Neuronal stem cell (in vitro differentiated cells): ENCODE data around the gene ST6GALNAC3.

Experiments
- DNase-seq: peaks from one replicate; pipeline ENCODE4 v3.0.0-alpha.2; 2013; ENCODE audit warnings: low spot score
- H2AFZ ChIP-seq: one replicate; pipeline ENCODE4 v1.6.1; 2013; ENCODE audit warnings: mild to moderate bottlenecking, low read length, inconsistent platforms
- H2AK5ac ChIP-seq: 2 replicates; pipeline ENCODE4 v1.6.1; 2013; ENCODE audit warnings: low read depth, mild to moderate bottlenecking, inconsistent platforms, low read length, moderate library complexity, mixed read lengths
- H2BK120ac ChIP-seq: 2 replicates; pipeline ENCODE4 v1.6.1; 2013; ENCODE audit warnings: low read depth, mild to moderate bottlenecking, inconsistent platforms, low read length, moderate library complexity, mixed read lengths
- H2BK12ac ChIP-seq: one replicate; pipeline ENCODE4 v1.6.1; 2013; ENCODE audit warnings: low read length, inconsistent platforms
- H2BK15ac ChIP-seq: 2 replicates; pipeline ENCODE4 v1.6.1; 2013; ENCODE audit warnings: mild to moderate bottlenecking, low read length, inconsistent platforms, mixed read lengths
- H2BK5ac ChIP-seq: one replicate; pipeline ENCODE4 v1.6.1; 2013; ENCODE audit warnings: inconsistent platforms, mild to moderate bottlenecking, low read length, moderate library complexity
- H3K14ac ChIP-seq: one replicate; pipeline ENCODE4 v1.6.1; 2013; ENCODE audit warnings: low read length, inconsistent platforms
- H3K18ac ChIP-seq: 2 replicates; pipeline ENCODE4 v1.6.1; 2013; ENCODE audit warnings: low read length, inconsistent platforms
- H3K23ac ChIP-seq: 2 replicates; pipeline ENCODE4 v1.6.1; 2013; ENCODE audit warnings: low read depth, mild to moderate bottlenecking, mixed read lengths, low read length, inconsistent platforms; ENCODE audit not compliant: poor library complexity
- H3K27ac ChIP-seq: replicated peaks from 3 replicates; pipeline ENCODE4 v1.5.1; 2013; ENCODE audit warnings: low read length, inconsistent platforms
- H3K27me3 ChIP-seq, 3 experiments: 2 replicates each; pipeline ENCODE4 v1.6.1; 2013; ENCODE audit warnings: low read length in 3 of 3, mild to moderate bottlenecking in 2 of 3, inconsistent platforms in 1 of 3, low read depth in 1 of 3, mixed read lengths in 1 of 3, moderate library complexity in 1 of 3; ENCODE audit not compliant: control insufficient read depth in 3 of 3, insufficient read depth in 3 of 3
- H3K36me3 ChIP-seq, 2 donors: replicated peaks in 1 of 2; 2 replicates each; pipeline ENCODE4 v1.6.1; 2013; ENCODE audit warnings: low read length in 2 of 2; ENCODE audit not compliant: control insufficient read depth in 2 of 2, insufficient read depth in 2 of 2
- H3K4ac ChIP-seq: 2 replicates; pipeline ENCODE4 v1.6.1; 2013; ENCODE audit warnings: inconsistent platforms, mild to moderate bottlenecking, low read length, moderate library complexity
- H3K4me1 ChIP-seq, 2 donors: 1 replicate in 1 of 2; 2 replicates in 1 of 2; pipeline ENCODE4 v1.6.1; 2013; ENCODE audit warnings: low read length in 2 of 2, low read depth in 1 of 2; ENCODE audit not compliant: control insufficient read depth in 2 of 2, insufficient read depth in 1 of 2
- H3K4me2 ChIP-seq: one replicate; pipeline ENCODE4 v1.6.1; 2013; ENCODE audit warnings: mild to moderate bottlenecking, low read length, inconsistent platforms; ENCODE audit not compliant: insufficient read depth, poor library complexity, severe bottlenecking
- H3K4me3 ChIP-seq, 2 donors: 2 replicates each; pipeline ENCODE4 v1.5.1; 2013; ENCODE audit warnings: low read length in 2 of 2, mild to moderate bottlenecking in 2 of 2, inconsistent platforms in 1 of 2, moderate library complexity in 1 of 2
- H3K79me1 ChIP-seq: one replicate; pipeline ENCODE4 v1.6.1; 2013; ENCODE audit warnings: low read depth, mild to moderate bottlenecking, inconsistent platforms, low read length, moderate library complexity
- H3K9ac ChIP-seq: one replicate; pipeline ENCODE4 v1.6.1; 2013; ENCODE audit warnings: mild to moderate bottlenecking, low read depth, low read length, inconsistent platforms; ENCODE audit not compliant: poor library complexity
- H3K9me3 ChIP-seq, 2 donors: replicated peaks in 1 of 2; 2 replicates each; pipeline versions ENCODE3 to v1.6.1; 2013; ENCODE audit warnings: low read length in 2 of 2, mild to moderate bottlenecking in 2 of 2, inconsistent platforms in 1 of 2, low read depth in 1 of 2, mixed read lengths in 1 of 2, moderate library complexity in 1 of 2; ENCODE audit not compliant: control insufficient read depth in 2 of 2, insufficient read depth in 1 of 2
- H4K8ac ChIP-seq: one replicate; pipeline ENCODE4 v1.6.1; 2013; ENCODE audit warnings: low read depth, mild to moderate bottlenecking, inconsistent platforms, low read length, moderate library complexity
- H4K91ac ChIP-seq: one replicate; pipeline ENCODE4 v1.6.1; 2013; ENCODE audit warnings: low read length, low read depth, mild to moderate bottlenecking, inconsistent platforms; ENCODE audit not compliant: poor library complexity
- WGBS, 2 donors: extraction: QIAGEN DNeasy Blood & Tissue Kit; methylation state at CpG; one replicate each; pipeline ENCODE4 v1.1.7; 2013; ENCODE audit warnings: missing lambda C conversion rate in 2 of 2, mixed read lengths in 1 of 2; ENCODE audit not compliant: insufficient read length in 2 of 2, insufficient replicate concordance in 1 of 2; ENCODE audit errors: extremely low coverage in 2 of 2; 5-methylcytosine and 5-hydroxymethylcytosine counted together

ST6GALNAC3 gene

DNA sequence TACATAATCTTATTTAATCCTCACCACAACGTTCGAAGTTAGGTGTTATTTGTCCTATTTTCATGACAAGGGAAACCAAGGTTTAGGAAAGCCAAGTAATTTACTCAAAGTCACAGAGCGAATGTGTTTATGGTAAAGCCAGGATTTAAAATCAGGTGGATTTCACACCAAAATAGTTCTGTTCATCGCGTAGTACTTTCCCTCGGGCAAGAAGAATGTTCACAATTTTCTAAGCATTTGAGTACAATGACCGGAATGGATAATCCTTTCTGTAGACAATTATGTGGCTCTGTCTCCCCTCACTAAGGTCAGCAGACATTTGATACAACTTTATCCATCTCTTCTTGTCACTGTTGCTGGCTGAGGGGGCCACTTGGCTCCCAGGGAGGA is 204.2 kb downstream of the ST6GALNAC3 start:
- Histone ChIP-seq H3K9me3 (no peaks in the 10 kb centered on the region), H3K14ac (no peak overlapping the region), H3K4ac (no peak overlapping the region), H2BK15ac (no peak overlapping the region), H3K18ac (no peak overlapping the region), H2BK5ac (no peak overlapping the region), H3K23ac (no peak overlapping the region), H4K91ac (no peak overlapping the region), H3K79me1 (no peaks in the 10 kb centered on the region), H3K4me3 (no peak overlapping the region), H3K4me1 (peaks cover 3 to 11% of the 10 kb centered on the region in 2 donors), H3K27ac (no peak overlapping the region), H3K4me2 (no peak overlapping the region), H2BK120ac (no peak overlapping the region), H3K9ac (no peak overlapping the region), H2BK12ac (no peak overlapping the region), H3K27me3 (no peaks in the 10 kb centered on the region), H2AFZ (no peak overlapping the region), H4K8ac (no peak overlapping the region), H2AK5ac (no peak overlapping the region), H3K36me3 (no peaks in the 10 kb centered on the region)
- WGBS, 2 donors, result no CpG with 5 or more reads among the region's 7 CpGs
- DNase-seq, result no peak

- Histone ChIP-seq H3K9me3 (no peaks in the 10 kb centered on the region), H2BK12ac (no peak overlapping the region), H3K9ac (no peak overlapping the region), H2BK15ac (no peak overlapping the region), H3K4me2 (no peak overlapping the region), H3K4me3 (no peak overlapping the region), H4K8ac (no peak overlapping the region), H3K27me3 (no peaks in the 10 kb centered on the region), H2BK120ac (no peak overlapping the region), H2AK5ac (no peak overlapping the region), H3K36me3 (no peaks in the 10 kb centered on the region), H3K4me1 (peaks cover 3 to 11% of the 10 kb centered on the region in 2 donors), H3K14ac (no peak overlapping the region), H2BK5ac (no peak overlapping the region), H3K27ac (no peak overlapping the region), H3K18ac (no peak overlapping the region), H3K4ac (no peak overlapping the region), H4K91ac (no peak overlapping the region), H3K79me1 (no peaks in the 10 kb centered on the region), H3K23ac (no peak overlapping the region), H2AFZ (no peak overlapping the region)
- no CpG with 5 or more reads among the region's 14 CpGs for WGBS, 2 donors
- DNase-seq, result no peak
These were observed 204.7 kb downstream of the ST6GALNAC3 start for GRCh38 chr1:76279101-76279748.

GRCh38 chr1:76281306-76281705 is 206.8 kb downstream of the ST6GALNAC3 start:
- Histone ChIP-seq H3K4me3 (peak overlapping the region in 1 of 2 donors; percentile 55), H4K8ac (no peak overlapping the region), H3K4me1 (peaks cover 3 to 16% of the 10 kb centered on the region in 2 donors), H3K9me3 (no peaks in the 10 kb centered on the region), H2BK15ac (no peak overlapping the region), H2BK120ac (no peak overlapping the region), H3K36me3 (no peaks in the 10 kb centered on the region), H2BK12ac (no peak overlapping the region), H4K91ac (no peak overlapping the region), H3K18ac (no peak overlapping the region), H3K14ac (no peak overlapping the region), H2BK5ac (no peak overlapping the region), H3K4me2 (no peak overlapping the region), H3K9ac (no peak overlapping the region), H3K23ac (no peak overlapping the region), H2AK5ac (no peak overlapping the region), H3K27ac (no peak overlapping the region), H3K4ac (no peak overlapping the region), H3K79me1 (no peaks in the 10 kb centered on the region), H2AFZ (no peak overlapping the region), H3K27me3 (no peaks in the 10 kb centered on the region)
- no CpG with 5 or more reads among the region's 2 CpGs for WGBS, 2 donors
- DNase-seq, result no peak

DNA sequence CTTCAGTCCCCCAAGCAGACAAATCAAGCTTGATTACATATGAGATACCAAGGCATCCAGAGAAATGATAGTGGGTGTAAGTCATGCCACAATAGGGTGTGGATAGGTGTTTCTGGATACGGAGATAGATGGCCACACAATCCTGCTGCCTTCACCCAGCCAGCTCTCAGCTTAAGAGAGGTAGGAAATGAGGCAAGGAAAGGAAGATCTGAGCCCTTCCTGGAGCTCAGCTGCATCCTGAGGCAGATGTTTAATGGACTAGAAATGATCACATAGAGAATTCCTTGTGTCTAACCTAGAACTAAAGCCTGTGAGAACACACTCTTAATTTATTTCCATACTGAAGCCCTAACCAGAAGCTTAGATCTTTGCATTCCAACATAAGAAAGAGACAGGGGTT is 210.3 kb downstream of the ST6GALNAC3 start:
- no CpG with 5 or more reads among the region's 1 CpG for WGBS, 2 donors
- no peak overlapping the region for H4K8ac ChIP-seq
- peak overlapping the region; percentile 4 for H3K14ac ChIP-seq
- no peak overlapping the region for H2BK5ac ChIP-seq
- H3K9ac ChIP-seq, result no peak overlapping the region
- peaks cover 3 to 10% of the 10 kb centered on the region in 2 donors for H3K4me1 ChIP-seq
- no peak overlapping the region for H2BK12ac ChIP-seq
- no peaks in the 10 kb centered on the region for H3K9me3 ChIP-seq
- H3K4me3 ChIP-seq, result no peak overlapping the region
- no peaks in the 10 kb centered on the region for H3K36me3 ChIP-seq
- H3K4me2 ChIP-seq, result no peak overlapping the region
- H3K23ac ChIP-seq, result no peak overlapping the region
- no peaks in the 10 kb centered on the region for H3K27me3 ChIP-seq
- H2AK5ac ChIP-seq, result no peak overlapping the region
- no peak overlapping the region for H3K4ac ChIP-seq
- no peaks in the 10 kb centered on the region for H3K79me1 ChIP-seq
- no peak overlapping the region for H4K91ac ChIP-seq
- H2BK15ac ChIP-seq, result no peak overlapping the region
- H2BK120ac ChIP-seq, result no peak overlapping the region
- no peak overlapping the region for H2AFZ ChIP-seq
- DNase-seq, result no peak
- H3K27ac ChIP-seq, result no peak overlapping the region
- no peak overlapping the region for H3K18ac ChIP-seq
